Sigmoid colon (tissue), 7 donors: ENCODE measurements around the gene ARHGAP40. TPM values are rescaled to one million over a fixed set of nuclear protein-coding genes. Genes with fewer than 3 reads are reported as not detected.

ENCODE experiments used
- DNase-seq: peaks from one replicate; pipeline ENCODE4 v3.0.0-alpha.2; 2019
- H3K27ac ChIP-seq, 4 donors: fragments of 200-600 bp; sonication (generic); one replicate each; pipeline ENCODE4 v1.5.1; 2016 to 2019; ENCODE audit warnings: mild to moderate bottlenecking in 1 of 4
- H3K27me3 ChIP-seq, 3 donors: fragments of 200-600 bp; sonication (generic); one replicate each; pipeline ENCODE4 v1.5.1; 2019; ENCODE audit warnings: mild to moderate bottlenecking in 1 of 3
- H3K36me3 ChIP-seq, 4 donors: fragments of 200-600 bp; sonication (generic); one replicate each; pipeline ENCODE4 v1.5.1; 2016 to 2019
- H3K4me1 ChIP-seq, 4 donors: fragments of 200-600 bp; sonication (generic); one replicate each; pipeline ENCODE4 v1.5.1; 2017 to 2019
- H3K4me3 ChIP-seq, 4 donors: fragments of 200-600 bp; sonication (generic); one replicate each; pipeline ENCODE4 v1.5.1; 2017 to 2019; ENCODE audit warnings: mild to moderate bottlenecking in 2 of 4, moderate library complexity in 1 of 4
- H3K9me3 ChIP-seq, 4 donors: fragments of 200-600 bp in 3 of 4; sonication (generic) in 3 of 4; one replicate each; pipeline versions ENCODE4 v1.5.1 to v1.6.1; 2013 to 2019
- EP300 ChIP-seq, 4 donors: sonication (generic); formaldehyde crosslinking; IDR thresholded peaks; one replicate each; pipeline ENCODE4 v1.6.1; 2017; ENCODE audit warnings: antibody characterized with exemption in 4 of 4
- POLR2A ChIP-seq, 2 donors: fragments of 450-650 bp; IDR thresholded peaks; one replicate each; pipeline ENCODE4 v1.6.1; 2016; ENCODE audit warnings: antibody characterized with exemption in 2 of 2, mild to moderate bottlenecking in 2 of 2, moderate library complexity in 2 of 2
- POLR2AphosphoS5 ChIP-seq, 4 donors: sonication (generic); formaldehyde crosslinking; IDR thresholded peaks; one replicate each; pipeline ENCODE4 v1.6.1; 2017; ENCODE audit warnings: antibody characterized with exemption in 4 of 4
- WGBS, 2 donors: extraction: QIAGEN DNeasy Blood & Tissue Kit; methylation state at CpG; one replicate each; pipeline ENCODE4 v1.1.7; 2013; 5-methylcytosine and 5-hydroxymethylcytosine counted together
- intact Hi-C: fragments of 100-400 bp; cut with DNase I; formaldehyde crosslinking; loops from one replicate; pipeline ENCODE4 v1.15.1; 2023
- polyA plus RNA-seq, 3 donors: library from polyadenylated mRNA; stranded (reverse); fragments of 200-250 nt; gene quantifications; one replicate each; pipeline ENCODE4 v1.2.3, GENCODE V29; 2013
- total RNA-seq, 4 donors: library from RNA; depleted of rRNA; stranded (reverse); fragments of >200 nt; gene quantifications; one replicate each; pipeline ENCODE4 v1.1.0, GENCODE V29; 2016
- TF ChIP-seq, protein P1 (sequence below), 4 experiments: fragments of 450-650 bp in 3 of 4; fragments of 200-600 bp in 1 of 4; IDR thresholded peaks; one replicate each; pipeline ENCODE4 v1.5.1; 2016 to 2019; ENCODE audit warnings: antibody characterized with exemption in 4 of 4, mild to moderate bottlenecking in 3 of 4, moderate library complexity in 2 of 4
- donor health status: healthy with polysubstance abuse.
- donor health status: Bipolar disorder and iron deficiency.
- donor health status: healthy.

ARHGAP40 gene
- total and polyA plus RNA-seq, 7 donors, result not detected

- no peaks in the 10 kb centered on the region for H3K9me3 ChIP-seq
- H3K36me3 ChIP-seq, result no peaks in the 10 kb centered on the region
- no peak for DNase-seq
- H3K4me3 ChIP-seq, result no peak overlapping the region
- WGBS, 2 donors, result 90 to 91% methylated on average over 1 of the region's 1 CpG
- no peaks in the 10 kb centered on the region for H3K4me1 ChIP-seq
- no peak overlapping the region for H3K27ac ChIP-seq
- TF ChIP-seq EP300 (IDR thresholded peaks at IDR 0.05) (no peak), POLR2A (IDR thresholded peaks at IDR 0.05) (no peak), POLR2AphosphoS5 (IDR thresholded peaks at IDR 0.05) (no peak)
- TF ChIP-seq, protein P1, sequence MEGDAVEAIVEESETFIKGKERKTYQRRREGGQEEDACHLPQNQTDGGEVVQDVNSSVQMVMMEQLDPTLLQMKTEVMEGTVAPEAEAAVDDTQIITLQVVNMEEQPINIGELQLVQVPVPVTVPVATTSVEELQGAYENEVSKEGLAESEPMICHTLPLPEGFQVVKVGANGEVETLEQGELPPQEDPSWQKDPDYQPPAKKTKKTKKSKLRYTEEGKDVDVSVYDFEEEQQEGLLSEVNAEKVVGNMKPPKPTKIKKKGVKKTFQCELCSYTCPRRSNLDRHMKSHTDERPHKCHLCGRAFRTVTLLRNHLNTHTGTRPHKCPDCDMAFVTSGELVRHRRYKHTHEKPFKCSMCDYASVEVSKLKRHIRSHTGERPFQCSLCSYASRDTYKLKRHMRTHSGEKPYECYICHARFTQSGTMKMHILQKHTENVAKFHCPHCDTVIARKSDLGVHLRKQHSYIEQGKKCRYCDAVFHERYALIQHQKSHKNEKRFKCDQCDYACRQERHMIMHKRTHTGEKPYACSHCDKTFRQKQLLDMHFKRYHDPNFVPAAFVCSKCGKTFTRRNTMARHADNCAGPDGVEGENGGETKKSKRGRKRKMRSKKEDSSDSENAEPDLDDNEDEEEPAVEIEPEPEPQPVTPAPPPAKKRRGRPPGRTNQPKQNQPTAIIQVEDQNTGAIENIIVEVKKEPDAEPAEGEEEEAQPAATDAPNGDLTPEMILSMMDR (IDR thresholded peaks at IDR 0.05), result no peak
- H3K27me3 ChIP-seq, result peaks cover 0 to 54% (median 19%) of the 10 kb centered on the region in 3 donors
- intact Hi-C loops, result no loop called here
Measured at GRCh38 chr20:38660429-38660828, 58.8 kb downstream of the ARHGAP40 start.

GRCh38 chr20:38663660-38664059 is 62.1 kb downstream of the ARHGAP40 start:
- no peaks in the 10 kb centered on the region for H3K36me3 ChIP-seq
- intact Hi-C loops, result no loop called here
- H3K4me3 ChIP-seq, result no peak overlapping the region
- H3K27ac ChIP-seq, result no peak overlapping the region
- TF ChIP-seq POLR2A (IDR thresholded peaks at IDR 0.05), result no peak
- no peak for TF ChIP-seq EP300 (IDR thresholded peaks at IDR 0.05)
- TF ChIP-seq, protein P1 (IDR thresholded peaks at IDR 0.05), result no peak
- no peak for TF ChIP-seq POLR2AphosphoS5 (IDR thresholded peaks at IDR 0.05)
- WGBS, 2 donors, result 67 to 80% methylated on average over 3 of the region's 3 CpGs
- H3K9me3 ChIP-seq, result no peaks in the 10 kb centered on the region
- no peak for DNase-seq
- peaks cover 0 to 43% (median 19%) of the 10 kb centered on the region in 3 donors for H3K27me3 ChIP-seq
- H3K4me1 ChIP-seq, result no peaks in the 10 kb centered on the region

GRCh38 chr20:38664284-38664683 is 62.7 kb downstream of the ARHGAP40 start:
- Histone ChIP-seq H3K4me1 (no peaks in the 10 kb centered on the region), H3K4me3 (no peak overlapping the region), H3K27me3 (peaks cover 0 to 43% (median 23%) of the 10 kb centered on the region in 3 donors), H3K9me3 (no peaks in the 10 kb centered on the region), H3K36me3 (no peaks in the 10 kb centered on the region), H3K27ac (no peak overlapping the region)
- TF ChIP-seq EP300 (IDR thresholded peaks at IDR 0.05), result no peak
- TF ChIP-seq, protein P1 (IDR thresholded peaks at IDR 0.05), result no peak
- TF ChIP-seq POLR2AphosphoS5 (IDR thresholded peaks at IDR 0.05), result no peak
- TF ChIP-seq POLR2A (IDR thresholded peaks at IDR 0.05), result no peak
- DNase-seq, result no peak
- intact Hi-C loops, result no loop called here
- 54 to 73% methylated on average over 2 of the region's 2 CpGs for WGBS, 2 donors

DNA sequence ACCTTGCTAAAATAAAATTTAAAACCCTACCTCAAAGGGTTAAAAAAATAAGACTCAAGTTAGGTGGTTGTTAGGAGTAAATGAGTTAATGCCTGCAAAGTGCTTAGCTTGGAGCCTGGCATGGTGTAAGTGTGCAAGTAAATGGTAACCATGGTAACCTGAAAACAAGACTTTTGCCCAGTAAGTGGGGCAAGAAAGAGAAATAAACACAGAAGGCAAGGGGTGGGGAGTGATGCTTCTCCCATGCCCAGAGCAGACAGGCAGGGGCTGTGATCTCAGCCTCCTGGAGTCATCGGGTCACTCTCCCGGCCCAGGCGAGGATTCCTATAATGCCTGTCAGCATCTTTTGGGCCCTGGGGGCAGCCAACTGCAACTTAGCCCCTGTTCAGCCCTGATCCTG is 63.5 kb downstream of the ARHGAP40 start:
- Histone ChIP-seq H3K9me3 (no peaks in the 10 kb centered on the region), H3K4me1 (no peaks in the 10 kb centered on the region), H3K27ac (no peak overlapping the region), H3K4me3 (no peak overlapping the region), H3K27me3 (peaks cover 0 to 47% (median 25%) of the 10 kb centered on the region in 3 donors), H3K36me3 (no peaks in the 10 kb centered on the region)
- 58 to 68% methylated on average over 3 of the region's 3 CpGs for WGBS, 2 donors
- DNase-seq, result no peak
- TF ChIP-seq POLR2A (IDR thresholded peaks at IDR 0.05) (no peak), POLR2AphosphoS5 (IDR thresholded peaks at IDR 0.05) (no peak), EP300 (IDR thresholded peaks at IDR 0.05) (no peak)
- TF ChIP-seq, protein P1 (IDR thresholded peaks at IDR 0.05), result no peak
- intact Hi-C loops, result no loop called here
